Endothelial cell (in vitro differentiated cells): Measurements from ENCODE around the gene PHF13. TPM values are rescaled to one million over a fixed set of nuclear protein-coding genes. Genes with fewer than 3 reads are reported as not detected.

Experiments
- DNase-seq: peaks from one replicate; pipeline ENCODE4 v3.0.0; 2021; ENCODE audit warnings: low spot score
- H3K27ac Mint-ChIP-seq: one replicate; pipeline ENCODE4 v1.8.0; 2021; ENCODE audit warnings: mixed read lengths, inconsistent platforms; ENCODE audit not compliant: unreplicated experiment
- H3K27me3 Mint-ChIP-seq: one replicate; pipeline ENCODE4 v1.8.0; 2021; ENCODE audit warnings: mild to moderate bottlenecking, moderate library complexity, mixed read lengths, inconsistent platforms; ENCODE audit not compliant: unreplicated experiment
- H3K36me3 Mint-ChIP-seq: one replicate; pipeline ENCODE4 v1.8.0; 2021; ENCODE audit warnings: mild to moderate bottlenecking, low read depth, mixed read lengths, inconsistent platforms; ENCODE audit not compliant: unreplicated experiment
- H3K4me1 Mint-ChIP-seq: one replicate; pipeline ENCODE4 v1.8.0; 2021; ENCODE audit warnings: mild to moderate bottlenecking, mixed read lengths, inconsistent platforms; ENCODE audit not compliant: unreplicated experiment
- H3K4me3 Mint-ChIP-seq: one replicate; pipeline ENCODE4 v1.8.0; 2021; ENCODE audit warnings: mild to moderate bottlenecking, mixed read lengths, inconsistent platforms; ENCODE audit not compliant: unreplicated experiment
- H3K9me3 Mint-ChIP-seq: one replicate; pipeline ENCODE4 v1.8.0; 2021; ENCODE audit warnings: mixed read lengths, inconsistent platforms; ENCODE audit not compliant: unreplicated experiment
- CTCF ChIP-seq: fragments of 200-600 bp; sonication (generic); IDR thresholded peaks from one replicate; pipeline ENCODE4 v1.5.0; 2021; ENCODE audit warnings: antibody characterized with exemption; ENCODE audit not compliant: unreplicated experiment
- total RNA-seq: library from RNA; stranded (reverse); fragmentation: NEBNext Ultra II Directional; extraction: Animal tissue kit (Norgen Biotek cat#: 25700); gene quantifications from one replicate; pipeline ENCODE4 v1.2.1, GENCODE V29; 2021; ENCODE audit not compliant: unreplicated experiment

The PHF13 gene
- total RNA-seq, 1 donor from 2014 or later, result 21.6 TPM

GRCh38 chr1:6602669-6603237 is 10.8 kb upstream of the PHF13 start, which contains the start of gene KLHL21:
KLHL21 (minus strand) TSS chr1:6602869; CDS start chr1:6602817, 52 bp downstream.
- no peaks in the 10 kb centered on the region for H3K9me3 Mint-ChIP-seq
- peaks cover 18% of the 10 kb centered on the region for H3K4me1 Mint-ChIP-seq
- peak within 1 kb of the TSS; percentile 88 for H3K4me3 Mint-ChIP-seq
- H3K27me3 Mint-ChIP-seq, result peaks cover 11% of the 10 kb centered on the region
- no peak for TF ChIP-seq CTCF
- H3K27ac Mint-ChIP-seq, result peak within 1 kb of the TSS; percentile 96
- DNase-seq, result peak; percentile 72
- no peaks in the 10 kb centered on the region for H3K36me3 Mint-ChIP-seq

DNA sequence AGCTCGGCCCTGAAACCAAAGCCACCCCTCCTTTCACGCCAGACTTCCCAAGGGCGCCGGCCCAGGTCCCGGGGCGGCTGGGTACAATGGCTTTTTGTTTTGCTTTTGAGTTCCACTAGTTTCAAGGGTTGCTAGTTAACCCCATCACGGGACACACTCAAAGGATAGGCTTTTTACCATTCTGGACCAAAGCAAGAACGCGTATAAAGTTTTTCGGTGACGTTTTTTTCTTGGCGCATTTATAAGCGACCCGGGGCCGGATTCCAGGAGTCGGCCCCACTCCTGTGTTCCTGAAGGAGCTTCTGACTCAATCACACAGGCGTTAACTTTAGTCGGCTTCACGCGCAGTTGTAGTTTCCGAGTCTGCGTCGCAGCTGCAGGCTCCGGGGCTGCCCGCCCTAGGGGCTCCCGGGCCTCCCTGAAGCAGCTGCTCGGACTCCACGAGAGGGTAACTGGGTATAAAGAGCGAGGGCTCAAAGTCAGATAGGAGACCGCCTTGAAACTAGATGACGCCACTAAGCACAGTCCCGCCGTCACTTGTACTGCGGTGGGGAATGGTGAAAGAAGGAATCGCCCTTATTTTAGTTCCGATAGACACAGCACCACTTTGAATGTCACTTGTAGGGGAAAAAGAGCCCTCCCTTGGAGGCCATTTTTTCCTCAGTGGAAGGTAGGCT is 10.2 kb upstream of the PHF13 start:
- H3K4me3 Mint-ChIP-seq, result peak overlapping the region; percentile 81
- peak; percentile 54 for DNase-seq
- peak overlapping the region; percentile 96 for H3K27ac Mint-ChIP-seq
- peaks cover 18% of the 10 kb centered on the region for H3K4me1 Mint-ChIP-seq
- no peaks in the 10 kb centered on the region for H3K36me3 Mint-ChIP-seq
- peaks cover 11% of the 10 kb centered on the region for H3K27me3 Mint-ChIP-seq
- H3K9me3 Mint-ChIP-seq, result no peaks in the 10 kb centered on the region
- no peak for TF ChIP-seq CTCF

GRCh38 chr1:6603915-6604558 is 9.5 kb upstream of the PHF13 start:
- Mint-ChIP-seq H3K27me3 (peaks cover 11% of the 10 kb centered on the region), H3K9me3 (no peaks in the 10 kb centered on the region), H3K27ac (peak overlapping the region; percentile 96), H3K36me3 (no peaks in the 10 kb centered on the region), H3K4me3 (peak overlapping the region; percentile 81), H3K4me1 (peaks cover 18% of the 10 kb centered on the region)
- no peak for TF ChIP-seq CTCF
- peak; percentile 56 for DNase-seq

DNA sequence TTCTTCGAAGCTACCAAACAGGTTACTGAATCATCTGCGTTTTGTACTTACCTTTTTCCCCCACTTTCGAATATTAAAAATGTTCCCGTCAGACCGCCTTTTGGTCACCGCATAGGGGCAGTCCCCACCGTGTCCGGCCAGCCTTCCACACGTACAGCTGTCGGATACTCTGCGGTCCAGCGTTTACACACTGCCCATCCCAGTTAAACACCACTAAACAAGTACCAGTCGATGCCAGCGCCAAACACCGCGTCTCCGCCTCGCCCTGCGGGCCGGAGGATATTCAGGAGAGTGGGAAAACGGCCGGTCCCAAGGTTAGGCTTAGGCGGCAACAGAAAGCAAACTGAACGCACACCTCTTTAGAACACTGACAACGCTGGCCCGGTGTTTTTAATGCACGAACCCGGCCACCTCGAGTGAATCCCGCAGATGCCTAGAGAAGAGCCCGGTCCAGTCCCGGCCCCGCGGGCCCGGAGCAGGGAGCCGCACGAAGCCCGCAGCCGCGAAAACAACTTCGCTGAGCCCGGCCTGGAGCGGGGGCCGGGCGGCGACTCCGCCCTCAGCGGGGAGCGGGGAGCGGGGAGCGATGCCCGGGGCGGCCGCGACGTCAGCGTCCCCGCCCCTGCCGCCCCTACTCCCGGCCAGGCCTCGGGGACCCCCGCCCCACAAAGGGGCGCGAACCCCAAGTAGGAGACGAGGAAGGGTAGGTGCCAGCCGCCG is 730 bp upstream of the PHF13 start:
- no peak for TF ChIP-seq CTCF
- H3K4me3 Mint-ChIP-seq, result peak overlapping the region; percentile 94
- peak overlapping the region; percentile 40 for H3K27ac Mint-ChIP-seq
- H3K9me3 Mint-ChIP-seq, result no peaks in the 10 kb centered on the region
- peak; percentile 36 for DNase-seq
- H3K4me1 Mint-ChIP-seq, result peaks cover 12% of the 10 kb centered on the region
- H3K27me3 Mint-ChIP-seq, result peaks cover 6% of the 10 kb centered on the region
- peaks cover 6% of the 10 kb centered on the region for H3K36me3 Mint-ChIP-seq
